ENCODE data around the gene TRIM2. TPM values are rescaled to one million over a fixed set of nuclear protein-coding genes. Genes with fewer than 3 reads are reported as not detected.

Gene TRIM2
- total RNA-seq, 4 donors from 2014 or later: 25.9 to 121 (median 45.6) TPM

GRCh38 chr4:153261914-153262313, 57.7 kb downstream of the TRIM2 start:
- no peak overlapping the region for H3K27ac ChIP-seq
- intact Hi-C loops (cut with DNase I; ENCODE audit: low total_unique reads): no loop called here

GRCh38 chr4:153265306-153266047, 61.2 kb downstream of the TRIM2 start:
- no peaks in the 10 kb centered on the region for H3K9me3 ChIP-seq
- no peak overlapping the region for H3K27ac ChIP-seq
- intact Hi-C loops (cut with DNase I; ENCODE audit: low total_unique reads): no loop called here
- H3K27me3 ChIP-seq: no peaks in the 10 kb centered on the region
- no peak for TF ChIP-seq CTCF (IDR thresholded peaks at IDR 0.05)
- no peak for TF ChIP-seq POLR2A (IDR thresholded peaks at IDR 0.05)
- no peak overlapping the region for H3K4me3 ChIP-seq
- no peaks in the 10 kb centered on the region for H3K4me1 ChIP-seq
- H3K36me3 ChIP-seq: no peaks in the 10 kb centered on the region
- no peak for DNase-seq

More at GRCh38 chr4:153261914-153262313, 57.7 kb downstream of the TRIM2 start:
- Histone ChIP-seq H3K4me3 (no peak overlapping the region), H3K4me1 (no peaks in the 10 kb centered on the region), H3K27me3 (no peaks in the 10 kb centered on the region), H3K9me3 (no peaks in the 10 kb centered on the region), H3K36me3 (no peaks in the 10 kb centered on the region)
- TF ChIP-seq POLR2A (IDR thresholded peaks at IDR 0.05): no peak
- no peak for TF ChIP-seq CTCF (IDR thresholded peaks at IDR 0.05)
- no peak for DNase-seq

GRCh38 chr4:153266988-153267387, 62.7 kb downstream of the TRIM2 start:
- H3K27ac ChIP-seq: no peak overlapping the region
- H3K27me3 ChIP-seq: no peaks in the 10 kb centered on the region
- H3K4me1 ChIP-seq: no peaks in the 10 kb centered on the region
- intact Hi-C loops (cut with DNase I; ENCODE audit: low total_unique reads): no loop called here
- DNase-seq: no peak
- no peaks in the 10 kb centered on the region for H3K9me3 ChIP-seq
- no peak for TF ChIP-seq CTCF (IDR thresholded peaks at IDR 0.05)
- H3K36me3 ChIP-seq: no peaks in the 10 kb centered on the region
- H3K4me3 ChIP-seq: no peak overlapping the region

GRCh38 chr4:153267890-153268289, 63.6 kb downstream of the TRIM2 start:
- DNase-seq: no peak
- Histone ChIP-seq H3K9me3 (no peaks in the 10 kb centered on the region), H3K36me3 (no peaks in the 10 kb centered on the region), H3K27ac (no peak overlapping the region), H3K4me1 (no peaks in the 10 kb centered on the region), H3K27me3 (no peaks in the 10 kb centered on the region), H3K4me3 (no peak overlapping the region)
- intact Hi-C loops (cut with DNase I; ENCODE audit: low total_unique reads): no loop called here
- TF ChIP-seq POLR2A (IDR thresholded peaks at IDR 0.05) (no peak), CTCF (IDR thresholded peaks at IDR 0.05) (no peak)

GRCh38 chr4:153268295-153268694, 64.1 kb downstream of the TRIM2 start:
- DNase-seq: no peak
- Histone ChIP-seq H3K9me3 (no peaks in the 10 kb centered on the region), H3K27ac (no peak overlapping the region), H3K4me3 (no peak overlapping the region), H3K27me3 (no peaks in the 10 kb centered on the region), H3K4me1 (no peaks in the 10 kb centered on the region), H3K36me3 (no peaks in the 10 kb centered on the region)
- TF ChIP-seq CTCF (IDR thresholded peaks at IDR 0.05): no peak
- no peak for TF ChIP-seq POLR2A (IDR thresholded peaks at IDR 0.05)
- intact Hi-C loops (cut with DNase I; ENCODE audit: low total_unique reads): no loop called here

All from uterus (tissue), 4 donors.